GM18951 (cell line): Measurements from ENCODE around the gene NRP2.

ENCODE experiments used
- POLR2A ChIP-seq: IDR thresholded peaks from 4 replicates; pipeline ENCODE4 v1.6.1; 2011; ENCODE audit warnings: mild to moderate bottlenecking; ENCODE audit not compliant: insufficient read length, insufficient read depth; ENCODE audit errors: extremely low read depth
- in situ Hi-C: fragments of 300-500 bp; cut with MboI; formaldehyde crosslinking; loops from one replicate; pipeline ENCODE4 v1.12.0; 2022; ENCODE audit warnings: low sequenced_read_pairs, mixed read lengths, inconsistent platforms; ENCODE audit not compliant: unreplicated experiment

NRP2 gene

GRCh38 chr2:205802941-205803340, 120.6 kb downstream of the NRP2 start:
- no peak for TF ChIP-seq POLR2A
- in situ Hi-C loops = no loop called here

GRCh38 chr2:205803500-205803899, 121.2 kb downstream of the NRP2 start:
- in situ Hi-C loops = no loop called here
- no peak for TF ChIP-seq POLR2A

- no peak for TF ChIP-seq POLR2A
Measured at GRCh38 chr2:205805136-205805535, 122.8 kb downstream of the NRP2 start.

GRCh38 chr2:205806143-205806905, 124.0 kb downstream of the NRP2 start:
- no peak for TF ChIP-seq POLR2A
- in situ Hi-C loops = no loop called here

More at GRCh38 chr2:205805136-205805535, 122.8 kb downstream of the NRP2 start:
- in situ Hi-C loops = no loop called here

GRCh38 chr2:205807229-205807628, 124.9 kb downstream of the NRP2 start:
- in situ Hi-C loops = no loop called here
- no peak for TF ChIP-seq POLR2A

- TF ChIP-seq POLR2A = no peak
- in situ Hi-C loops = no loop called here
Measured at GRCh38 chr2:205807758-205808157, 125.5 kb downstream of the NRP2 start.

GRCh38 chr2:205808486-205809121, 126.3 kb downstream of the NRP2 start:
- in situ Hi-C loops = no loop called here
- no peak for TF ChIP-seq POLR2A

- TF ChIP-seq POLR2A = no peak
- in situ Hi-C loops = no loop called here
Measured at GRCh38 chr2:205811387-205811786, 129.1 kb downstream of the NRP2 start.

- TF ChIP-seq POLR2A = no peak
- in situ Hi-C loops = no loop called here
Measured at GRCh38 chr2:205814039-205814364, 131.7 kb downstream of the NRP2 start.

GRCh38 chr2:205815673-205816072, 133.4 kb downstream of the NRP2 start:
- no peak for TF ChIP-seq POLR2A
- in situ Hi-C loops = no loop called here

GRCh38 chr2:205816268-205816667, 134.0 kb downstream of the NRP2 start:
- no peak for TF ChIP-seq POLR2A
- in situ Hi-C loops = no loop called here

- in situ Hi-C loops = no loop called here
- no peak for TF ChIP-seq POLR2A
Measured at GRCh38 chr2:205822579-205822978, 140.3 kb downstream of the NRP2 start.

GRCh38 chr2:205827809-205828365, 145.6 kb downstream of the NRP2 start:
- no peak for TF ChIP-seq POLR2A
- in situ Hi-C loops = no loop called here

GRCh38 chr2:205833864-205834263, 151.6 kb downstream of the NRP2 start:
- in situ Hi-C loops = no loop called here
- TF ChIP-seq POLR2A = no peak
